Raji (cell line): ENCODE measurements around the gene SIM1.

Experiments used
- POLR2A ChIP-seq: IDR thresholded peaks from 2 replicates; pipeline ENCODE4 v1.6.1; 2011; ENCODE audit warnings: low read depth, low read length, control low read depth; ENCODE audit not compliant: insufficient read depth

Gene SIM1

DNA sequence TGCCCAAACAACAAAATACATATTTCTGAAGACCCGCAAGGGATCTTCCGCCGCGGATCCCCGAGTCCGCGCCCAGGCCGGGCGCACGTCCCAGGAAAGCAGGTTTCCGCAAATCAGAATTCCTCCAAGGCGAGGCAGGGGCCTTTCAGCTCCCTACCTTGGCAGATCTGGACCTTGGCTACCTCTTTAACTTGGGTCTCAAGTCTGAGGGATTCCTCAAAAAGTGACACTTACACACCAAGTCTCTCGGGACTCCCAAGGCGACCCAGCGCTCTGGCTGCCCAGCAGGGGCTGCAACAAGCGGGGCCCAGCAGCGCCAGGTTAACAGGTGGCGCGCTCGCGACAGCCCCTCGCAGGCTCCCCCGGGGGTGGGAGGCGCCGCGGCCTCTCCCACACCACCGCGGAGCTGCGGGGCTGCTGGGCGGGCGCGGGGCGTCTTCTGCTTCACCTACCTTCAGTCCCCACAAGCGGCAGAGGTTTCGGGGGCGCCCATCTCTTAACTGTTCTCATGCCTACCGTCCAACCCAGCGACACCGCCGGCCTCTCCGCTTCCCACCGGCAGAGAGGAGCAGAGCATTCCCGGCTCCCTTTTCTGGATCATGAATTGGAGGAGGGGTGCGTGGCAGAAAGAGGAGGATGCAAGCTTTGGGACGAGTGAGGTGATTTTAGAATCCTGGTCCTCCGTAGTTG lies 414 bp downstream of the SIM1 start:
- TF ChIP-seq POLR2A: no peak

DNA sequence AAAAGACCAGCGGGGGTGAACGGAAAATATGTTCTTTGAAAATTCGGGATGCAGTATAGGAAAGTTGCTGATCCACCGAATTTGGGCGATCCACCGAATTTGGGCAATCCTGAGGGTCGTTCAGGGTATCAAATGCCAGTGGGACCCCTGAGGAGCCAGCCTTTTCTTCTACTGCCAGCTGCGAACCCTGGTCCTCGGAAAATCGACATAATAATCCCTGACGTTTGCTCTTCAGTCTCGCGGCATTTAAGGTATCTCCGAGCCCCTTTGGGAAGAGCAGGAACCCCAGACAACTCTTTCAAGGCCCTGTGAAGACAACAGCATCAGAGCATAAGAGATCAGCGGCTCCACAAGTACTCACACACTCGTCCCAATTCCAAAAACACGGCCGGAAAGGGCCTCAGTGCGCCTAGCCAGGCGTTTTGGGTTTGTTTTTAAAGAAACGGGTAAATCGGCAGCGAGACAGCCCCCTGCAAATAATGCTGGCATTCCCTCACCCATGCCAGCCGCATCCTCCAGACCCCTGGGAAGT lies 1.0 kb downstream of the SIM1 start:
- no peak for TF ChIP-seq POLR2A

DNA sequence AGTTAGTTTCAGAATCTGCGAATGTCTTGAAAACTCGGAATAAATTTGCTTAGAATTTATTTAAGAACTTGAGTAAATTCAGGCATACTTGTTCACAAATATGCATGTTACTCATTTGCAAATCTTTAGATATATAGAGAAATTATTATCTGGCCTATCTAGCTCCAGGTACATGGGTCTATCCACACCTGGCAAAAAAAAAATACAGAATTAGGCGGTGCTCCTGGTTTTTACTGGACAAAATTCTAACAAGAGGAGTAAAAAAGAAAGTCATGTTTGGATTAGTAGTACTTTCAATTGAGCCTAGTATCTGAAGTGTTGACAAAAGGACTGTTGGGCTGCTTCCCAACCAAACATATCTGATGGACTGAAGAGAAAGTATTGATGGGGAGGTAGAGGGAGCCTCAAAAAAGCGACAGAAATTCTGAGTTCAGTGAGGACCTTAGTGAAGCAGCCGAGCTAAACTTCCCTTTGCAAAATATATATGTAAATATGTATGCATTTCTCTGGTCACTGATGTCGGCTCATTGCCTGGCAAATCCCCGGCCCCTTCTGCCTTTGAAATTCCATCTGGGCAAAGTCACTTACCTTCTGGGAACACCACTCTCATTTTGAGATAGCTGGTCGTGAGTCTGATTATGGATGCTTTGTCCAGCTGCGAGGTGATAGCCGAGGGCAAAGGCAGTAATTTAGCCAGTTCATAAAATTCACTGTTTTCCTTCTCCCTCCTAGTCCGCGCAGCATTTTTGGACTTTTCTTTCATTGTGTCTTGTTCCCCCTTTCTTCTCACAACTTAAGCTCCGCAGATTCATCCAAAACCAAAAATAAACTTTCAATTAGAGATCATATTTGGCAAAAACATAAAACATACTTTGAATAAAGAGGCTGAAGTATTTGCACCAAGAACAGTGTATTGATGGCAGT lies 1.8 kb downstream of the SIM1 start:
- TF ChIP-seq POLR2A: no peak

DNA sequence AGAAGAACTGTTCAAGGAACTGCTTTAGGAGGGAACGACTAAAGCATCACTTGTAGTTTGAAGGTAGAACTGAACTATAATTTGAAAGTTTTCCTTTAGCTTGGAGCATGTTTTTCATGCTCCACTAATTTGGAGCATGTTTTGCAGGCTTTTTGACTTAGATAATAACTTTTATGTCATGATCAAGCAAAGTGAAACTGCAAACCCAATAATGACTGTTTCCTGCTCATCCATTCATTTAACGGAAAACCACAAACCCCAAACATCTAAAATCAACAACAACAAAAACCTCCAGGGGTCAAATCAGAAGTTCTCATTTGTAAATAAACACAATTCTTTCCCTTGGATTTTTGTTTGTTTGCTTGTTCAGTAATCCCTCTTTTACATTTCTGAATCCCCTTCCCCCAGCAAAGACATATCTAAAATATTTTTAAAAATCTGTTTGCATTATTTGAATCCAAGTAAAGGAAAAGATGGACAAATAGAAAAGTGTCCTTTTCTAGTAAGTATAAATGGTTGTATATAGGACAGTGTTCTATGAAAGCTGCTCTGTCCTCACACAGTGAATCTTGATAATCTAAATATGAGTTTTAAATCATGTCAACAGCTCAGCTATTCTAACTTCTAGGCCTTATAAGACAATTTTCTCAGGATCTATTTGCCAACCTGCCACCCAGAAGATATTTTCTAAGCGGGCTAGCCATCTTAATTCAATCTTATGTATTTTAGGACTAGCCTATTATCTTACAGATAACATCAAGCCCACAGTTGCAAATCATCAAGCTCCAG lies 2.6 kb downstream of the SIM1 start:
- no peak for TF ChIP-seq POLR2A

DNA sequence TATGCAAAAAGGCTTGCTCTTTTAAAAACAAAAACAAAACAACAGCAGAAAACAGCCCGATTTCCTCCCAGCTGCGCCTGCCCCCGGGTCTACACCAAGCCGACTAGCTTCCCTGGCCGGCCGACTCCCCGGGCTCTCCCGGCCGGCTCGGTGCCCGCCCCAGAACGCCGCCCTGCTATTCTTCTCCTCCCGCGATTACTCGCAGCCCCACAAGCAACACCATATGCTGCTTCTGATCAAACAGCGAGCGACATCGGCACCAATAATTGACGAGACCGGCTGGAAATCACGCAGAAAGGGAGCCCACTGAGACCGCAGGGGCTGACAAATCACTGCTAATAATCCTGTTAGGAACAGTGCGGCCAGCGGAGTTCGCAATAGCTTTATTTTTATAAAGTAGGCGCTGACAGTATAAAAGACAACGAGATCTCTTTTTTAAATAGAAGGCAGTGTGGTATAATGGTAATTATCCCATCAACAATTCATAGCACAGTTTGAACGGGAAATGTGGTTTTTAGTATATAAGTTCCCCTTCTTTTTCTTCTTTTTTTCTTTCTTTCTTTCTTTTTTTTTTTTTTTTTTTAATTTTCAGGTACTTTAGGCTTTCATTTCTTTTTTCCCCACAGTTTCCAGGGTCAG lies 3.3 kb downstream of the SIM1 start:
- TF ChIP-seq POLR2A: no peak

DNA sequence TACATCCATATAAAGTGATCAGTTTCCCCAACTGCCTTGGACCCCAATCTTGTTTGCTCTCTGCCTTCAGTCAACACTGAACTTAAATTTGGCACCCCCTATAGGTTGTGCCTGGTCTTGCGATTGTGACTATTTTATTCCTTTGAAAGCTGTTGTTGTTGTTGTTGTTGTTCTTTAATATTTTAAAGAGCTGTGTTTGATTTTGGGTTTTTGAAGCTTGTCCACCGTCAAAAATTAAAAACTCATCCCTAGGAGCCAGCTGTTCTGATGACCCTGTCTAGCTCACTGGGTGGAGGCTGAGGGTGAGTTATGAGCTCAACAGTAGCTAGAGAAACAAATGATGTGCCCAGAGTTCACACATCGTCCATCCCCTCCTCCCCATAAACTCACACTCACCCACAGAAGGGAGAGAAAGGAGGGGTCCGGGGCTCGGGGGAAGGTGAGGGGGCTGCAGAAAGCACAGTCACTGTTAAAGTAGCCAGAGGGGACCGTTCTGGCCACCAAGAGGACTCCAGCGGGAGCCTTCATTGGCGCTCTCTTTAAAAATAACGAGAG lies 4.0 kb downstream of the SIM1 start:
- no peak for TF ChIP-seq POLR2A

DNA sequence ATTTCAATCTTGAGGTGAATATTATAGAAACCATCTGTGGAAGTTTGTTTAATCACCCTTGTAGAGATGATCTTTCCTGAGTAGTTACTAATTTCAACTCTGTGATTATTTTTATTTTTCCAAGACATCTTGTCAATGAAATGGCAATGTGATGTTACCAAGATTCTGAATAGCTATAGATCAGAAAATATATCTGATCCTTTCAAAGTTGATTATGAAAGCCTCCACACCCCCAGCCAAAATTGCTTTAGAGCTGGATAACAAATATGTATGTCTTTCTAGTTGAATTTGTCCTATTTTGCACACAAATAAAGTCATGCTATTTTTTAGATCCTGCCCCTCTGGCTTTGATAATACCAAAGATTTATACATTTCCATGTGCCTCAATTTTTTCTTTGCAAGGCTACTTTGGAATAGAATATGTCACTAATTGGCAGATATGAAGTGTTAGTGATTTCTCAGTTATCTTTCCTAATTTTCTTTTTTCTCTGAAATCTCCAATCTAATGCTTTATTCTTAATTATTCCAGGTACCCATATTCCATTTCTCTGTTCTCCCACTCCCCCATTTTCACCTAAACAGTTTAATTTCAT lies 5.0 kb downstream of the SIM1 start:
- TF ChIP-seq POLR2A: no peak

DNA sequence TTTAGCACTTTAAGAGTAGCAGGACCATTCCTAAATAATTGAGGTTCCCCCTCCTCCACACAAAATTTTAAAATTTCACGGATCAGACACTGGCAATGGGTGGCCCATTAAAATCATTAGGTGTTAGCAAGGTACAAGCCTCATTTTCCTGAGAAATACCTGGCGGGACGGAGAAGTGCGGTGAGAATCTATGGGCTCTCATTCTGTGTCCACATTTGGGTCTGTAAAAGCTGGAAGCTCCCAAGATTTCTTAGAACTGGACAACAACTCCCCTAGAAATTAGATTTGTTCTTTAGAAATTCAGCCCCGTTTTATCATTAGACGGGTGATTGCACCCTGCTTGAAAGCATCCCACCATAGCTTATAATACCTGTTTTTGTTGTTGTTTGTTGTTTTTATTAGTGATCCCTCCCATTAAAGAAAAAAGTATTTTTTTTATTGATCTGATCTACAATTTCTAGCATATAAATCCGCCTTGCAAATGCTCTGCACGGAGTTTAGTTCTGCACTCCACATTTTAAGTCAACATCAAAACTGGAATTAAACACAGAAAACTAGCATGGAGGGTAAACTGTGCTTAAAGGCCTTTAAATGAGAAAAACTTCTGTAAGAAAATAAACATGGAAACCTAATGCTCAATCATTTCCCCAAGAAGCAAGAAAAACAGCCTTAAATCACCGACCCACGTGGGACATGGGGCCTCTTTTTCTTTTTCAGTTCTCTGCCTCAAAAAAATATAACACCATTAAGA lies 5.7 kb downstream of the SIM1 start:
- no peak for TF ChIP-seq POLR2A

DNA sequence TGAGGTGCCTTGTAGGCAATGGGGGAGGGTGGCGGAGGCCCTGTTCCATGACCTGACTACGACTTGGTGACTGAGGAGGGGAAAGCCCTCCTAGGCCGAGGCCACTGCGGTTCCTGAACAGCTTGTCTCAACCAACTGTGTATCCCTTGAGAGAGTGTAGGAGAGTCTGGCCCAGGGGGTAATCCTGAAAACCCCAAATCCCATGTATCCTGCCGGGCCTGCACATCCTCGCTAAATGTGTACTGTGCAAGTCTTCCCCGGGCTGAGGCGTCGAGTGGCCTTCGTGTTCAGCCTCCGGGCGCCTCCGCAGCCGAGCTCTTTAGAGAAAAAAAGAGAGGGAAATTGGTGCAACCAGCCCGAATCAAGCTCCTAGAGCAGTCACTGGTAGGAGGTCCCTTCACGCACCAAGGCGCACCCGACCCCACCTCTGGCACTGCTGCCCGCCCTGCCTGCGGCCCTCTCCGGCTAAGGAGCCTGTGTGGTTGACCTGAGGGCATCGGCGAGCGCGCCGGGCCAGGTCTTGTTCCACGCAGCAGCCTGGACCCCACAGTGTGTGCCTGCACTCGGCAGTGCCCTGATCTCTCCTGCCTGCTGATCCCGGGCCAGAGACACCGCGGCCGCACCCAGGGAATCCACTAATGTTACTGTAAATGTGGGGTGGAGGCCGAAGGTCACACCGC lies 7.3 kb downstream of the SIM1 start:
- TF ChIP-seq POLR2A: no peak

DNA sequence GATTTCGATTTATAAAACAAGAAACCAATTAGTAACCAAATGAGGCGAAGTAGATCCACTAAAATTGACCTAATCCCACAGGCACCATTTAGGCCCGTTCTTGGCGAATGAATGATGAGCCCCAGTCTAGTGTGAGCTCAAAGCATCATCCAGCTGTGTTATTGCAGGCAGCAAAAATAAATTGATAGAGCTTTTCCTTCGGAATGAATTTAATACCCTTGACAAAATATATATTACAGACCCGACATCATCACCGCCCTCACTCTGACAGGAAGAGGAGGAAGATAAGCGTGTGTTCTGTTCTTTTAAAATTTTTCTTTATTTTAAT lies 7.8 kb downstream of the SIM1 start:
- no peak for TF ChIP-seq POLR2A

DNA sequence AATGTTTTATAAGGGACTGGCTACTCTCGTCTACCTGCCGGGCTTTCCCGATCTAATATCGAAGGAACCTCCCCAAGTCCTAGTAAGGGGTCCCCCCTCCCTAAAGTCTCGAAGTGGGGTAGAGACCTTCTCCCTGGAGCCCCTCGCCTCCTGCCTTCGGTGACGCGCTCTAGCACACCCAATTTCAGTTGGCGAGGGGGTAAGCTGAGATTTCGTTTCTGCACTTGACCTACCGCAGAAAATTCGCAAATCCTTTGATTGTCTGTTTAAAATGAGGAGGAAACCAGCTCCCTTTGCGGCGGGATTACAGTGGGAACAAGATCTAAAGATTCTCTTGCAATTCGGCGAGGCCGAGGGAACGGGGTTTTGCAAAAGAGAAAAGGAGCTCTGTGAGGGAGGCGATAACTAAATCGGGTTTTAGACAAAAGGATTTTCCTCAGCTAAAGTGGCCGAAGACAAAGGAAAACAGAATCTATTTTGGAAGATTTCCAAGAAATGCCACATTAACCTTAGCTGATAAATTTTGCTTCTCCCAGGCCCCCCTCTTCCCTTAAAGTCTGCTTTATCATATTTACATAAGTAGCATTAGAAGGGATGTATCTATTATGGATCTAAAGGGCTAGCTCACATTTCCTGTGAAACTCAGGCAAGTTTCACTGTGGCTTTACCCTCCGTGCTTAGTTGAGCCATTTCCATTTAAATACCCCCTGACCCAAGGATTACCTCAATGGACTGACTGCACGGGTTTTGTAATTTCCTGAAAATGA lies 8.4 kb downstream of the SIM1 start:
- TF ChIP-seq POLR2A: no peak

DNA sequence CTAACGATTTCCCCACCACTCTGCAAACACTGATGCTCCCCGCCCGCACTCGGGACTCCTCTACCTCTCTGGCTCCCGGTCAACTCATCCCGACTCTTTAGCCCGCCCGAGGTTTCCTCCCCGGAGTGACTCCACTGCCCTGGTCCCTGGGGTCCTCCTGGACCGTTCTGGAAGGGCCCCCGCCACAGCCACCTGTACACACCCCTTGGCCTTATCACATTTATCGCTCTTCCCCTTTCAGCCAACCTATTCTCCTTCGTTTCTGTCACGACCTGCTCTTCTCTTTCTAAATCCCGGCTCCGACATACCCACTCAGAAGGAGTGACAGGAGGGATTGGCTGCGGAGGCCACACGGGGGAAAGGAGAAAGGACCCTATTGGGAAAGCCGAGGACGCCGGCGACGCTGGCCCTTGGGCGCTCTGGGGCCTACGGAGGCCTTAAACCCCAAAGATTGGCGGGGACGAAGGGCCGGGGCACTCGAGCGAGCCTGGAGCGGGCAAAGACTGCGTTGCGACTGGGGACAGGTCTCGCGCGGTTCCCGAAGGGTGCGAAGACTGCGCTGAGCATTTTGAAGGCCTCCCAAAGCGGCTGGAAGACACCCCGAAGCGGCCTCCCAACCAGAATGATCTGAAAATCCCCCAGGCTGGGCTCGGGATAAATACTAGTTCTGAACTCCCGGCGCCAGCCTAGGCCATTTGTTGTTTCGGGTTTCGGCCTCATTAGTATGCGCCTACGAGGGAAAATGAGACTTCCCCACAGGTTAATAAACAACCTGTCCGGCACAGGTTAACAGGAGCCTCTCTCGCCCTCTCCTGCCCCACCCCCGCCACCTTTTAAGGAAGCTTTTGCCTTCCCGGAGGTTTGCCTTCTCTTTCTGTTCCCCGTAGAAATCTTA lies 9.2 kb downstream of the SIM1 start:
- no peak for TF ChIP-seq POLR2A
